HCT116 (cell line): ENCODE results near the gene ANKRD13C. TPM values are rescaled to one million over a fixed set of nuclear protein-coding genes. Genes with fewer than 3 reads are reported as not detected.

Experiments used
- ATAC-seq: fragments of 200-7000 bp; cut with Tn5 transposase; 2 replicates; pipeline ENCODE4 v1.9.1; 2020; ENCODE audit warnings: mild to moderate bottlenecking, moderate library complexity
- BruUV-seq: library from RNA; stranded (reverse); fragments of 400-500 nt; replicated peaks from 2 replicates; lab custom pipeline; 2021; lab: Mats Ljungman, UMichigan
- CTCF ChIA-PET: fragments of 300-600 bp; sonication (Branson Sonifier 250); formaldehyde crosslinking; loops from one replicate; lab custom pipeline; 2021; ENCODE audit warnings: antibody characterized with exemption; lab: Charles Lee
- POLR2A ChIA-PET: fragments of 300-600, 350-600 bp; sonication (Branson Sonifier 250); formaldehyde crosslinking; loops from one replicate; lab custom pipeline; 2021; ENCODE audit warnings: antibody characterized with exemption; lab: Charles Lee
- RAD21 ChIA-PET, 2 experiments: fragments of 300-600 bp; sonication (Branson Sonifier 250); formaldehyde crosslinking; loops; one replicate each; lab custom pipeline; 2023; ENCODE audit warnings: low total read pairs in 2 of 2; ENCODE audit not compliant: uncharacterized antibody in 2 of 2, unreplicated experiment in 2 of 2, low non-redundant PET in 1 of 2; lab: Charles Lee
- DNase-seq: peaks from one replicate; pipeline ENCODE4 v3.0.0-alpha.2; 2010; ENCODE audit warnings: low read depth, low spot score
- H2AFZ ChIP-seq: fragments of 200-600 bp; shearing (Covaris generic), sonication (generic); 2 replicates; pipeline ENCODE4 v1.6.1; 2017; ENCODE audit warnings: low read depth, mixed run types, mixed read lengths, antibody characterized with exemption, low read length; ENCODE audit not compliant: poor library complexity, severe bottlenecking
- H3K27ac ChIP-seq: 2 replicates; pipeline ENCODE4 v1.5.1; 2012; ENCODE audit warnings: low read depth, low read length
- H3K27me3 ChIP-seq: fragments of 200-600 bp; sonication (generic); 2 replicates; pipeline ENCODE4 v1.6.1; 2016; ENCODE audit warnings: mixed run types, low read length, mixed read lengths; ENCODE audit not compliant: insufficient read depth
- H3K36me3 ChIP-seq, 2 experiments: fragments of 200-500 bp in 1 of 2; fragments of 200-600 bp in 1 of 2; sonication (Bioruptor generic) in 1 of 2; sonication (generic) in 1 of 2; 2 replicates each; pipeline versions ENCODE4 v1.5.1 to v1.6.1; 2014 to 2016; ENCODE audit warnings: low read length in 2 of 2, inconsistent platforms in 1 of 2, mixed read lengths in 1 of 2, mixed run types in 1 of 2; ENCODE audit not compliant: insufficient read depth in 2 of 2, control insufficient read depth in 1 of 2
- H3K4me1 ChIP-seq, 2 experiments: fragments of 200-600 bp in 1 of 2; sonication (generic) in 1 of 2; 2 replicates each; pipeline versions ENCODE4 v1.5.1 to v1.6.1; 2012 to 2017; ENCODE audit warnings: low read length in 2 of 2, inconsistent platforms in 1 of 2, mild to moderate bottlenecking in 1 of 2, mixed read lengths in 1 of 2, mixed run types in 1 of 2, moderate library complexity in 1 of 2; ENCODE audit not compliant: insufficient read depth in 2 of 2, control insufficient read depth in 1 of 2
- H3K4me2 ChIP-seq: fragments of 200-600 bp; sonication (generic); 2 replicates; pipeline ENCODE4 v1.6.1; 2017; ENCODE audit warnings: mixed run types, low read length, mixed read lengths
- H3K4me3 ChIP-seq, 2 experiments: fragments of 200-600 bp in 1 of 2; sonication (generic) in 1 of 2; replicated peaks in 1 of 2; 2 replicates each; pipeline ENCODE4 v1.5.1; 2011 to 2016; ENCODE audit warnings: low read length in 2 of 2, control low read depth in 1 of 2, low read depth in 1 of 2, mild to moderate bottlenecking in 1 of 2, mixed read lengths in 1 of 2, mixed run types in 1 of 2
- H3K79me2 ChIP-seq: fragments of 200-600 bp; sonication (generic); 2 replicates; pipeline ENCODE4 v1.6.1; 2017; ENCODE audit warnings: mild to moderate bottlenecking, mixed run types, low read length, moderate library complexity, mixed read lengths; ENCODE audit not compliant: insufficient read depth
- H3K9ac ChIP-seq: fragments of 200-600 bp; sonication (generic); 2 replicates; pipeline ENCODE4 v1.6.1; 2016; ENCODE audit warnings: low read length, mixed read lengths
- H3K9me2 ChIP-seq: fragments of 200-600 bp; sonication (generic), shearing (Covaris generic); 2 replicates; pipeline ENCODE4 v1.6.1; 2017; ENCODE audit warnings: mixed run types, mild to moderate bottlenecking, moderate library complexity; ENCODE audit not compliant: insufficient read depth
- H3K9me3 ChIP-seq, 2 experiments: fragments of 200-500 bp in 1 of 2; fragments of 200-600 bp in 1 of 2; sonication (Bioruptor generic) in 1 of 2; sonication (generic) in 1 of 2; 2 replicates each; pipeline ENCODE4 v1.6.1; 2014 to 2017; ENCODE audit warnings: low read length in 2 of 2, mixed read lengths in 2 of 2, inconsistent platforms in 1 of 2, low read depth in 1 of 2, mild to moderate bottlenecking in 1 of 2, mixed run types in 1 of 2, moderate library complexity in 1 of 2; ENCODE audit not compliant: control insufficient read depth in 1 of 2, insufficient read depth in 1 of 2
- H4K20me1 ChIP-seq: fragments of 200-600 bp; sonication (generic), shearing (Covaris generic); 2 replicates; pipeline ENCODE4 v1.6.1; 2017; ENCODE audit warnings: mixed run types, mild to moderate bottlenecking, moderate library complexity; ENCODE audit not compliant: insufficient read depth
- ATF3 ChIP-seq: IDR thresholded peaks from 2 replicates; pipeline ENCODE4 v1.6.1; 2012
- CEBPB ChIP-seq: IDR thresholded peaks from 2 replicates; pipeline ENCODE4 v1.6.1; 2012; ENCODE audit warnings: low read depth
- EGR1 ChIP-seq: IDR thresholded peaks from 2 replicates; pipeline ENCODE4 v1.6.1; 2012; ENCODE audit warnings: low read depth
- ELF1 ChIP-seq: IDR thresholded peaks from 2 replicates; pipeline ENCODE4 v1.6.1; 2012; ENCODE audit warnings: low read depth, borderline replicate concordance
- EZH2 ChIP-seq: fragments of 200-600 bp; sonication (generic); IDR thresholded peaks from 2 replicates; pipeline ENCODE4 v1.6.1; 2017; ENCODE audit warnings: antibody characterized with exemption, mixed run types
- FOSL1 ChIP-seq: IDR thresholded peaks from 2 replicates; pipeline ENCODE4 v1.6.1; 2012; ENCODE audit warnings: low read depth
- JUND ChIP-seq: IDR thresholded peaks from 2 replicates; pipeline ENCODE4 v1.6.1; 2012
- MAX ChIP-seq: IDR thresholded peaks from 2 replicates; pipeline ENCODE4 v1.6.1; 2012
- POLR2A ChIP-seq: IDR thresholded peaks from 2 replicates; pipeline ENCODE4 v1.7.0; 2011; ENCODE audit warnings: borderline replicate concordance; ENCODE audit not compliant: insufficient read depth, insufficient read length; ENCODE audit errors: extremely low read depth
- POLR2AphosphoS5 ChIP-seq: IDR thresholded peaks from 2 replicates; pipeline ENCODE4 v1.6.1; 2011; ENCODE audit warnings: mild to moderate bottlenecking, low read depth, low read length, moderate library complexity
- REST ChIP-seq: IDR thresholded peaks from 2 replicates; pipeline ENCODE4 v1.6.1; 2012; ENCODE audit warnings: low read depth
- SIN3A ChIP-seq: IDR thresholded peaks from 2 replicates; pipeline ENCODE4 v1.6.1; 2012; ENCODE audit warnings: low read depth
- TCF7L2 ChIP-seq: IDR thresholded peaks from 2 replicates; pipeline ENCODE4 v1.7.0; 2011; ENCODE audit warnings: borderline replicate concordance, inconsistent platforms; ENCODE audit not compliant: insufficient read depth, insufficient read length; ENCODE audit errors: extremely low read depth
- ZBTB33 ChIP-seq: IDR thresholded peaks from 2 replicates; pipeline ENCODE4 v1.6.1; 2011; ENCODE audit warnings: mild to moderate bottlenecking, low read length, moderate library complexity; ENCODE audit not compliant: insufficient replicate concordance; ENCODE audit errors: extremely low read depth
- ZFX ChIP-seq: fragments of 450-650 bp; IDR thresholded peaks from 2 replicates; pipeline ENCODE4 v1.6.1; 2017
- ZNF274 ChIP-seq: fragments of 200-500 bp; sonication (Bioruptor generic); IDR thresholded peaks from 2 replicates; pipeline ENCODE4 v1.6.1; 2014; ENCODE audit warnings: mild to moderate bottlenecking, low read depth, low read length, inconsistent platforms
- intact Hi-C: fragments of 100-400 bp; cut with micrococcal nuclease; formaldehyde crosslinking; loops from 2 replicates; pipeline ENCODE4 v1.10.0; 2022
- total RNA-seq: library from RNA; stranded (reverse); gene quantifications from one replicate; pipeline ENCODE4 v1.2.1, GENCODE V29; 2021; ENCODE audit not compliant: unreplicated experiment

Gene ANKRD13C
- total RNA-seq, 1 experiment from 2014 or later: 21.1 TPM

- H3K4me1 ChIP-seq: no peaks in the 10 kb centered on the region
- H4K20me1 ChIP-seq: no peaks in the 10 kb centered on the region
- RAD21 ChIA-PET: no interaction called here
- no peaks in the 10 kb centered on the region for H3K9me3 ChIP-seq
- no peaks in the 10 kb centered on the region for H3K36me3 ChIP-seq
- H3K27ac ChIP-seq: no peak overlapping the region
- no peaks in the 10 kb centered on the region for H3K27me3 ChIP-seq
- H3K9ac ChIP-seq: no peak overlapping the region
- DNase-seq (no peak), ATAC-seq (no peak)
- H3K4me2 ChIP-seq: no peak overlapping the region
- intact Hi-C loops: no loop called here
- no peaks in the 10 kb centered on the region for H3K9me2 ChIP-seq
- H3K79me2 ChIP-seq: no peaks in the 10 kb centered on the region
- TF ChIP-seq EGR1 (no peak), FOSL1 (no peak), JUND (no peak), ZFX (no peak), POLR2A (no peak), CEBPB (no peak), ZNF274 (no peak), MAX (no peak), EZH2 (no peak), ELF1 (no peak), POLR2AphosphoS5 (no peak), ZBTB33 (no peak), REST (no peak), SIN3A (no peak), ATF3 (no peak), TCF7L2 (no peak)
- H2AFZ ChIP-seq: peak overlapping the region; percentile 26
- BruUV-seq: no TSS peak
- POLR2A ChIA-PET: no interaction called here
- CTCF ChIA-PET: no interaction called here
- no peak overlapping the region for H3K4me3 ChIP-seq
These were observed 42.1 kb upstream of the ANKRD13C start for GRCh38 chr1:70396607-70397006.
